ENCODE measurements around the gene TMX2.

TMX2 gene

DNA sequence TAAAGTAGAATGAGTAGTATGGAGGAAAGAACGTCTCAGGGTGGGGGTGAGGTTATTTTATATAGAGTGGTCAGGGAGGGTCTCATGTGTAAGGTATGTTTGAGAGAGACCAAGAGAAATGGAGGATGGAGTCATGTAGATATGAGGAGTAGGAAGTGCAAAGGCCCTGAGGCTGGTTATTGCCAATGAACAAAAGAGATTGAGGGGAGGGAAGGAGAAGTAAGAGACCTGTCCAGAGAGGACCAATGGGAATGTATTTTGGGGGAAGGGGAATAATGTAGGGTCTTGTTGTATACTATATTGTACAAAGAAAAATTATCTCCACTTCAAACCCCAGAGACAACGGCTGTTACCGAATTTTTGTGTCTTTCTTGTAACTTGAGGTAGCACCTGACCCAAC lies 59.0 kb downstream of the TMX2 start:
- no peak for DNase-seq

DNA sequence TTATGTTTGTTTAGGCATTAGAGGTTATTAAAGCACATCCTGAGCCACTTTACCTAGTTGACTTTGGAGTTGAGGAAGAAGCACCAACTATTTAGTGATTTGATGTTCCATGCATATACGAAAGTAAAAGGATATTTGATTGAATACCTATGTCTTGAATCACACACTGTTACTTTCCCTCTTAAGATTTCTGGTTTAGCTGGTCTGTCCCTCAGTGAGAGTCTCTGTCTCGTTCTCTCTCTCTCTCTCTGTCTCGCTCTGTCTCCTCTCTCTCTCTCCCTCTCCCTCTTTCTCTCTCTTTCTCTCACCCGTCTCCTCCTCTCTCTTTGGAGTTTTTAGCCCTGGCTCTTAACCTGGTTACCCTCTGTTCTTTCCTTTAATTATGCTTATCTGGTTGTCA lies 60.2 kb downstream of the TMX2 start:
- DNase-seq = no peak

DNA sequence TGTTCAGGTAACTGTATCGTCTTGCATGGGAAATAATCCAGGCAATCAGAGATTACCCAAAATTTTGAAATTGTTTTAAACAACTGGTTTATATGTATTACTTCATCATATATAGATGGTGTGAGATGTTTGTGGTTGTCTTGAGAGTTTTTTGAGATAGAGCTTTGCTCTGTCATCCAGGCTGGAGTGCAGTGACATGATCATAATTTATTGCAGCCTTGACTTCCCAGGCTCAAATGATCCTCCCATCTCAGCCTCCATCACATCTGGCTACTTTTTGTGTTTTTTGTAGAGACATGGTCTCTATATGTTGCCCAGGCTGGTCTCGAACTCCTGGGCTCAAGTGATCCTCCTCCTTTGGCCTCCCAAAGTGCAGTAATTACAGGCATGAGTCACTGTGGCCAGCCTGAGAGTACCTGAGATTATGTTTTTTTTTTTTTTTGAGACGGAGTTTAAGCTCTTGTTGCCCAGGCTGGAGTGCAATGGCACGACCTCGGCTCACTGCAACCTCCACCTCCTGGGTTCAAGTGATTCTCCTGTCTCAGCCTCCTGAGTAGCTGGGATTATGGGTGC lies 60.7 kb downstream of the TMX2 start:
- no peak for DNase-seq

DNA sequence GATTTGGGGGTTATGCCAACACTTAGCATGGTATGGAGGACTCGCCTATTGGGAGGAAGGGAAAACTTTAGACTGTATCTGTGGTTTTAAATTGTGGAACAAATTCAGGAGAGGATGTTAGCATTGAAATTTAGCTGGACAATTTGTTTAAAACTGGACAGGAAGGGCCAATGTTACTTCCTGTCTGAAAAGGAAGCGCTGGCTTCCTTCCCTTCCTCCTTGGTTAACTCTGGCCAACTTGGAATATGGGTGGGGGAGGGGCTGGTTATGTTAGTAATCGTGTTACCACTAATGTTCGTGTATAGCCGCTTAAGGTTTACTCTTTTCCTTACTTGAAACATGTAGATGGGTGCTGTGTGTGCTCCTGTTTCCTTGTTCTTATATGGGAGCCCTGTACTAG lies 63.1 kb downstream of the TMX2 start:
- DNase-seq = no peak

DNA sequence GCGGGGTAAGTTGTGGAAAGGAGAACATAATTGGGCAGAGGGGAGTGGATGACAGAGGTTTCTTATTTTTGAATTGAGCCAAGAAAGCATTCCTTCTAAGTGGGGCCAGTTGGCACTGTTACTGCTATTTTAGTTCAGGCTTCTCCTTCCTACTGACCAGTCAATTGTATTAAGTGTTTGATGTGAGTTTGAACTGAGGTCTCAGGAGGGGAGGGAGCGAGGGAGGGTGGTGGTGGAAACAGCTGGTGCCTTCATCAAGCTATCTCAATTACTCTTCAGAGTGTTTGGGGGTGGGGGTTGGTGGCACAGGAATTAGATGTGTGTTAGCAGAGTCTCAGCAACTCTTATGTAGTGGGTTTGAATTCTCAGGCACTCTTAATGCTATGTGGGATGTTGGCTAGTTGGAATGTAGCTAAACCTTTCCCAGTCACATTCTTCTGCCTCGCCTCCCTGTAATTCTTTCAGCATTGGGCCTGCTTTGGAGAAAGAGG lies 63.7 kb downstream of the TMX2 start:
- DNase-seq = no peak

DNA sequence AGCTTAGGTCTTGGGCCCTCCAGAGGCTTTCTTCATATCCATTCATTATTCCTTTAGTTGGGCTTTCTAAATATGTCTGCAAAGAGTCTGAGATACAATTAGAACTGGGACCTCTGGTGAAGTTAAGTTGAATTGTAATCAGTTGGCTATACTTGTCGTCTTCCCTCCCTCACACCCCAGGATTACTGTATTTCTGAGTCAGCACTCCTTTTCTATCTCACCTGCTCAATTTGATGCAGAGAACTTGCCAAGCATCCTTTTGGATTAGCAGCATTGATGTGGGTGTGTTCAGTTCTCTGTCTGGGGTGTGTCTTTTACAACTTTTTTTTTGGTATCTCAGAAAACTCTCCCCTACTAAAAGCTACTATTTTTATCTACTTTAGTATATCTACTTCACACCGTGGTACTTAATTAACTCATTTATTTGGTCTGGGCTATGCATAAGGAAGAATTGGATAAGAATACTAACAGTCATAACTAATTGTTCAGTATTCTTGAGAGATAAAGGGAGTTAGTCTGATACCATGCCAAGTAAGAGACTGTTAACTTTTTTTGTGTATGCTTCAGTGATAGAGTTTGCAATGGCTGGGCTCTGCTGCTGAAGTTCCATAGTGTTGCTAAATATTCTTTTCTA lies 64.3 kb downstream of the TMX2 start:
- DNase-seq = no peak

DNA sequence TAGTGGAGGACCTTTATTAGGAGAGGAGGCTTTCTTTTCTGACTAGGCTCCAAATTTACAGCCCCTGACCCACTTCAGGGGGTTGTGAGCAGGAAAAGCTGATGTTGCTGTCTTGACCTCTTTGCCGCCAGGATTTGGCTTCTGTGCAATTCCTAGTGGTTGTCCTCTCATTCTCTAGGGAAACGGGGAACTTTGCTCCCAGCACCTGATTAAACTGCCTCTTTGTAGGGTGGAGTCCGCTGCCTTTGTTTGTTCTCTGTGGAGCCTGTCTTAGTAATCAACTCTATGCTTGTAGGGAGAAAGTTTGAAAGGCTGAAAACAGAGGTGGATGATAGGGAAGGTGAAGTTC lies 65.5 kb downstream of the TMX2 start:
- no peak for DNase-seq

DNA sequence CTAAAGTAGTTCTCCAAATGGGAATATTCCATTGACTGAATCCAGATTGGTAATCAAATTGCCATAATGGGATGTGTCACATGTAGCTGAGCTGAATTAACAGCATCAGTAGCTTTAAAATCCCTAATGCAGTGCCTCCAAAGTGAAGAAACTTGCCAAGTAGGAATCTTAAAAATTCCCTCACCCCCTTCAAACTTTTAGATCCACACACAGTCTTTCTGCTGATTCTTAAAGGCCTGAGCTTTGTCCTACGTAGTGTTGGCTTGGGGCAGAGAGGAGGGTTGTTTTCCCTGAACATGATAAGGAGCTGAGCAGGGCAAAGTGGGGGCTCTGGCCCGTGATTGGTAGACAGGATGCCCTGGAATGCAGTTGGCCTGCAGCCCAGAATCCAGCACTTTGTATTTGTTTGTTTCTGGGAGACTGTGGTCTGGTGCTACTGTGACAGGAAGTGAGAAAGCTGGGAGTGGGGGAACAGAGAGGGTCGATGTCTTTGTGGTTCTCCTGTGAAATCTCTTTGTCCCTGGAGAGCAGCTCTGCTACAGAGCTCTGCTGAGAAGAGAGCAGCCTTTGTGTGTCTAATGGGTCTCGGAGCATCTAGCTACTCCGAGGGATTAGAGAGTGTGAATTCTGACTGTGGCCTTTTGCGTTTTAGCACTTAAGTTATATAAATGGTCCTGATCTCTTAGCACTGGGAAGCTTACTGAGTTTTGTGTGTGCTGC lies 66.1 kb downstream of the TMX2 start:
- peak; percentile 77 for DNase-seq

DNA sequence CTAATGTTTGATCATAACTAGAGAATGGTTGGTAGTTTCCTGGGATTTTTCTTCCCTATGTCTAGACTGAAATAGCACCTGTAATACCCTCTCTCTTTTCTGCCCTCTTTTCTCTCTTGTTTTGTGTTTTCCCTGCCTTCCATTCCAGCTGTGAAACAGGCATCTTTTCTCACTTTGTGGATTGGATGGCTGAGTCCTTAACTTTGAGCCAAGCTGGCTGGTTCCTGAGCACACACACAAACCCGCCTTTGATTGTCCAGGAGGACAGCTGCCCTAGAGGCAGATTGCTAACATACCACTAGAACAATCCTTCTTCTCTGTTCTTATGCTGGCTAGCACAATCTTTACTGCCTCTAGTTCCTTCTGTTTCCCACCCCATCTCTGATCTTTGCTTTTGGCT lies 66.9 kb downstream of the TMX2 start:
- DNase-seq = no peak

DNA sequence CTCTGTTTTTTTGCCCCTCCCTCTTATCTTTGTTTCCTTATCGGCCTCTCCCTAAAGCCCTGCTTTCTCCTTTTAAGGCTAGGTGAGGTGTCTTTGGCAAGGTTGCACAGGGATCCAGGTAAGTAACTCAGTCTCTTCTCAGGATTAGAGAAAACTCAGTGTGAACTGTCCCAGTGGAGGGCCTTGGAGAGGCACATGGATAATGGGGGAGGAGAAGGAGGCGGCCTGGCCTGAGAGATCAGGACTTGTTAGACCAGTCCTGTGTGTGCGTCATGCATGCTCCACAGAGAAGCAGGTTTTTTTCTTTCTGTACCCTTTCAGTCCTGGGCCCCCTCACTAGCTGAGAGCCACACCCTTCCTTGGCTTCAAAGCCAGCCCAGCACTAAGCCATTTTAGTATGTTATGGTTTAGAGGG lies 69.1 kb downstream of the TMX2 start:
- DNase-seq = peak; percentile 18

DNA sequence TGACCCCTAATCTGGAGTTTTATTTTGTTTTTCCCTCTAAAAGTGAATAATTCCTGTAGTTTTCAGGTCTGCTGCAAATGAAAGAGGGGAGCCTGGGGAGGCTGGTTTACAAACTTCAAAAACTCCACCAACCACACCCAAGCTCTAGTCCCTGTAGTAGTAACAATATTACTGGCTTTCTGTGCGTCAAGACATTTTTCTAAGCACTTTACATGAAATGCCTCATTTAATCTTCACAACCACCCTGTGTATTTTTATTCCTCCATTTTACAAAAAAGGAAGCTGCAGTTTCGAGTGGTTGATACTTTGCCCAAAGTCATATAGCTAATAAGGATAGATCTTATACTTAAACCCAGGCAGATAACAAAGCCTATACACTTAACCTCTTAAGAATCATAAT lies 72.7 kb downstream of the TMX2 start:
- DNase-seq = no peak

DNA sequence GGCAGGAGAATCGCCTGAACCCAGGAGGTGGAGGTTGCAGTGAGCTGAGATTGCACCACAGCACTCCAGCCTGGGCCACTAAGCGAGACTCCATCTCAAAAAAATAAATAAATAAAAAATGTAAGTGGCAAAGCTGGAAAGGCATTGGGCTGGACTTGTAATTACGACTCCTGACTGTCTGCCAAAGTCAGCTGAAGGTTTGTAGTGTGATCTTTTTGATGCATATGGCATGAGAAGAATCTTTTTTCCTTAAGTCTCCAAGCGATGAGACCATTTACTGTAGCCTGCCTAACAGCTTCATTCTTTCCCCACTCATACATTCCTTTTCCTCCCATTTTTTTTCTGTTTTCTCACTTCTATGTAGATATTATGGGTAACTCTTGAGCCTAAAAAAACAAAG lies 74.0 kb downstream of the TMX2 start:
- peak; percentile 1 for DNase-seq

DNA sequence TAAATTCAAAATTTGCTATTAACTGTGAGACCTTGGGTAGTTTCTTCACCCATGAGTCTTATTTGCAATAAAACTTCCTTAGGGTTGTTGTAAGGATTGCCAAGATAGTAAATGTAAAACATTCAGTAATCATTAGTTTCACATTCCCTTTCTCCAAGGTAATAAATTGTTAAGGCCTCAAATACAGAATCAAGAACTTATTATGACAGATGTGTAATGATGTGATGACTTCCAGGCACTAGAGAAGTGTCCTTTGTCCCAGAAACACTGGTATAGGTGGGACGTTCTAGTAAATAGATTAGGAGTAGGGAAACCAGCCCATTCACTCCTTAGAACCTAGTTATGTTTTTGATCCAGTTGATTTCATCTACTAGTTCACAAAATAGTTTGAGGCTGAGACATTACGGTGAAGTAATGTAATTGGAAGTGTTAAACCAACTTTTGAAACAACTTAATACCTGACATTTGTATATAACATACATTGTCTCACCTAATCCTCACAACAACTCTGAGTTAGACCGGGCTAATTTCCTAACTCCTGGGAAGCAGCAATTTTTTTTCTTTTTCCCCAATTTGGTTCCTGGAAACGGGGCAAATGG lies 74.7 kb downstream of the TMX2 start:
- no peak for DNase-seq

DNA sequence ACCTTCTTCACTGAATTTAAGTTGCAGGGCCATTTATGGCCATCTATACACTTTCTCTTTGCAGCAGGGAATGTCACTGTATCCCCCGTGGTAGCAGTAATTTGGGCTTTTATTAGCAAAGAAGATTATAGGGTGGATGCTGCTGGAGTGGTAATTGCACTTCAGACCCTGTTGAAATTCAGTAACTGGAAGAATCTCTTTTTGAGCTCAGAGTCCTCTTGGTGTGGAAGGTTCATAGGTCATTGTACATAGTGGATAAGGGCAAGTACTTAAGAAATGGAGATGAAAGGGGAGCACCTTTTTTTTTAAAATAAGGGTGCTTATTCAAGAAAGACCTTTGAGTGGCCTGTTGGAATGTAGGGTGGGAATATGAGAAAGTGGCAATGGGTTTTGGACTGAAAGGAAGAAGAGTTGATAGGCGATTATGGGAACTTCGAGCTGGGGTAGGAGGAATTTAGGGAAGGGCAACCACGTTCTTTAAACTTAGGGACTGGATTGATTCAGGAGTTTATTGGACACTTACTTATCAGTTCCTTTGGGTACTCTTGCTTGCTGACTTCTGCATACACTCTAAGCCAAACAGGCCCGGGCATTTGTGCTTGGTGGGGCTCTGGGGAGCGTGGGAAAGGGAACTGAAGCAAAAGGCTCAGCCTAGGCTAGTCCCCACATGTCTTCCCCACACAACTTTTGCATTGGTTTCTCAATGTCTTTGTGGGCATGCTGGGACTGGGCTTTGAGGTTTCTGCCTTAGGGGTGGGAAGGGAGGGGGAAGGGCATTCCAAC lies 75.7 kb downstream of the TMX2 start:
- no peak for DNase-seq

DNA sequence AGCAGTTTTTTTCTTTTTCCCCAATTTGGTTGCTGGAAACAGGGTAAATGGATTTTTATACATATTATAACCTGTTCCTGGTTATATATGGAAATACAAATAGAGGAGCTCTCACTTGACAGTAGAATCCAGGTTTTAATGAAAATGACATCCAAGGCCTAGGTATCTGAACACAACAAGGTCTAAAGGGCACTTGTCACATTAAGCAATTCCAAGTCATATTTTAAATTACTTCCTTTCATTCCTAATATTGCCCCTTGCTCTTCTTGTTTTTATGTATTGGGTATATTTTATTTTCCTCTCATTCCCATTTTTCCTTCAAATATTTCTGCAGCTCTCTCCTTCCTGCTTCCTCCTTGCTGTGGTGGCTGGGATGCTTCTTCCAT lies 76.3 kb downstream of the TMX2 start:
- DNase-seq = no peak
